Esophagus squamous epithelium (tissue), 5 donors: ENCODE measurements around the gene RPP21. TPM values are rescaled to one million over a fixed set of nuclear protein-coding genes. Genes with fewer than 3 reads are reported as not detected.
A peak's percentile ranks its signal among the peaks of the same experiment; 100 is the strongest.

Experiments used
- DNase-seq: peaks from one replicate; lab custom pipeline; 2025; lab: John Stamatoyannopoulos, UW
- H3K27ac ChIP-seq, 4 donors: fragments of 200-600 bp; sonication (generic); one replicate each; pipeline ENCODE4 v1.5.1; 2016 to 2019; ENCODE audit warnings: mild to moderate bottlenecking in 1 of 4
- H3K27me3 ChIP-seq, 4 donors: fragments of 200-600 bp; sonication (generic); 1 replicate in 3 of 4; 2 replicates in 1 of 4; pipeline versions ENCODE4 v1.5.1 to v1.6.0; 2017 to 2021; ENCODE audit warnings: antibody characterized with exemption in 1 of 4
- H3K36me3 ChIP-seq, 3 donors: fragments of 200-600 bp; sonication (generic); one replicate each; pipeline ENCODE4 v1.5.1; 2016 to 2019
- H3K4me1 ChIP-seq, 3 donors: fragments of 200-600 bp; sonication (generic); one replicate each; pipeline ENCODE4 v1.5.1; 2017 to 2019
- H3K4me3 ChIP-seq, 4 donors: fragments of 200-600 bp; sonication (generic); 1 replicate in 3 of 4; 2 replicates in 1 of 4; pipeline ENCODE4 v1.5.1; 2016 to 2019; ENCODE audit warnings: mild to moderate bottlenecking in 2 of 4, moderate library complexity in 1 of 4
- H3K9me3 ChIP-seq, 3 donors: fragments of 200-600 bp; sonication (generic); one replicate each; pipeline ENCODE4 v1.5.1; 2016 to 2019
- CTCF ChIP-seq, 6 experiments: fragments of 450-650 bp in 4 of 6; fragments of 200-600 bp in 2 of 6; sonication (generic) in 2 of 6; IDR thresholded peaks; one replicate each; pipeline ENCODE4 v1.5.1; 2016 to 2019; ENCODE audit warnings: antibody characterized with exemption in 6 of 6, mild to moderate bottlenecking in 4 of 6, moderate library complexity in 4 of 6
- POLR2A ChIP-seq, 4 donors: fragments of 450-650 bp; IDR thresholded peaks; one replicate each; pipeline ENCODE4 v1.6.1; 2017; ENCODE audit warnings: antibody characterized with exemption in 4 of 4, mild to moderate bottlenecking in 4 of 4, moderate library complexity in 3 of 4
- WGBS, 2 donors: methylation state at CpG; one replicate each; pipeline ENCODE4 v1.1.5; 2018; 5-methylcytosine and 5-hydroxymethylcytosine counted together
- intact Hi-C: fragments of 100-400 bp; cut with DNase I; formaldehyde crosslinking; loops from one replicate; pipeline ENCODE4 v1.15.0; 2022
- total RNA-seq, 4 donors: library from RNA; depleted of rRNA; stranded (reverse); fragments of >200 nt; gene quantifications; one replicate each; pipeline ENCODE4 v1.1.0, GENCODE V29; 2016
- donor health status: DM: yes; HTN: yes; CAD: no.

The RPP21 gene
- total RNA-seq, 4 donors from 2014 or later, result 60.2 to 101 (median 81.7) TPM

- Histone ChIP-seq H3K4me3 (no peak overlapping the region), H3K27me3 (peaks cover 0 to 23% (median 0%) of the 10 kb centered on the region in 4 donors), H3K4me1 (peaks cover 3 to 9% (median 5%) of the 10 kb centered on the region in 3 donors), H3K9me3 (no peaks in the 10 kb centered on the region), H3K36me3 (peaks cover 0 to 19% (median 0%) of the 10 kb centered on the region in 3 donors), H3K27ac (no peak overlapping the region)
- TF ChIP-seq POLR2A (IDR thresholded peaks at IDR 0.05) (no peak), CTCF (IDR thresholded peaks at IDR 0.05) (no peak)
- 48 to 58% methylated on average over 1 of the region's 1 CpG for WGBS, 2 donors
- no peak for DNase-seq
- intact Hi-C loops, result no loop called here
These were observed 5.6 kb downstream of the RPP21 start for GRCh38 chr6:30350524-30350923.

- 50 to 94% methylated on average over 1 to 2 of the region's 2 CpGs for WGBS, 2 donors
These were observed 7.6 kb downstream of the RPP21 start for GRCh38 chr6:30352550-30352949.

DNA sequence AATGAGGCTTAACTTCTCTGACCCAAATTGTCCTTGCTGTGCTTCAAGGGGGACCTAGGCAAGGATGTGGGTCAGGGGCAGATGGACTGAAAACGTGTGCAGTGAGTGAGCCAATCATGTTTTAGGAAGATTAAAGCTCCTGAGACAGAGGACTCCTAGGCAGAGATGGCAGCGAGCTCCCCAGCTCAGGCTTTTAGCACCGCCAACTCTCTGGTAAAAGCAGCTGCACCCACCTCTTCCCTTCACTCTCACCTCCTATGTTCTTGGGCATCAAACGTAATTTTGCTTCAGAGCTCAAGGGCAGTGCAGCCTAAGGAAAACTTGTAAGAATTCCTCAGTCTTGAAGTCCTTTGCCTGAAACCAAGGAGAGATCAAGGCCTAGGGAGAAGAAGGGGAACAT lies 10.3 kb downstream of the RPP21 start:
- intact Hi-C loops, result no loop called here
- peaks cover 0 to 69% (median 3%) of the 10 kb centered on the region in 4 donors for H3K27me3 ChIP-seq
- no peak for DNase-seq

More at GRCh38 chr6:30352550-30352949, 7.6 kb downstream of the RPP21 start:
- no peaks in the 10 kb centered on the region for H3K9me3 ChIP-seq
- DNase-seq, result no peak
- H3K27ac ChIP-seq, result no peak overlapping the region
- peaks cover 0 to 4% (median 0%) of the 10 kb centered on the region in 3 donors for H3K36me3 ChIP-seq
- peaks cover 0 to 3% (median 0%) of the 10 kb centered on the region in 3 donors for H3K4me1 ChIP-seq
- TF ChIP-seq POLR2A (IDR thresholded peaks at IDR 0.05) (no peak), CTCF (IDR thresholded peaks at IDR 0.05) (no peak)
- peaks cover 0 to 42% (median 0%) of the 10 kb centered on the region in 4 donors for H3K27me3 ChIP-seq
- H3K4me3 ChIP-seq, result no peak overlapping the region
- intact Hi-C loops, result no loop called here

GRCh38 chr6:30356536-30356935 lies 11.6 kb downstream of the RPP21 start:
- intact Hi-C loops, result no loop called here
- Histone ChIP-seq H3K27me3 (peaks cover 0 to 81% (median 3%) of the 10 kb centered on the region in 4 donors), H3K4me3 (no peak overlapping the region), H3K4me1 (peaks cover 0 to 10% (median 7%) of the 10 kb centered on the region in 3 donors), H3K9me3 (no peaks in the 10 kb centered on the region), H3K36me3 (no peaks in the 10 kb centered on the region), H3K27ac (no peak overlapping the region)
- no peak for TF ChIP-seq CTCF (IDR thresholded peaks at IDR 0.05)
- DNase-seq, result no peak
- WGBS, 2 donors, result 44 to 82% methylated on average over 1 of the region's 1 CpG

More for the DNA sequence above, 10.3 kb downstream of the RPP21 start:
- Histone ChIP-seq H3K27ac (no peak overlapping the region), H3K36me3 (no peaks in the 10 kb centered on the region), H3K9me3 (no peaks in the 10 kb centered on the region), H3K4me3 (no peak overlapping the region), H3K4me1 (peaks cover 0 to 10% (median 7%) of the 10 kb centered on the region in 3 donors)
- TF ChIP-seq CTCF (IDR thresholded peaks at IDR 0.05) (no peak), POLR2A (IDR thresholded peaks at IDR 0.05) (no peak)
- 61 to 72% methylated on average over 4 of the region's 4 CpGs for WGBS, 2 donors

- H3K27ac ChIP-seq, result peak overlapping the region; percentile 34 to 77 (median 69)
- H3K4me3 ChIP-seq, result peak overlapping the region; percentile 12 to 62 (median 36)
- H3K4me1 ChIP-seq, result peaks cover 0 to 10% (median 7%) of the 10 kb centered on the region in 3 donors
- H3K27me3 ChIP-seq, result peaks cover 0 to 93% (median 3%) of the 10 kb centered on the region in 4 donors
- intact Hi-C loops, result no loop called here
- peak; percentile 41 to 77 (median 53) for TF ChIP-seq CTCF (IDR thresholded peaks at IDR 0.05)
- no peak for TF ChIP-seq POLR2A (IDR thresholded peaks at IDR 0.05)
- peaks cover 0 to 4% (median 0%) of the 10 kb centered on the region in 3 donors for H3K9me3 ChIP-seq
- no peak for DNase-seq
- 6 to 8% methylated on average over 24 to 29 of the region's 40 CpGs for WGBS, 2 donors
- no peaks in the 10 kb centered on the region for H3K36me3 ChIP-seq
These were observed 13.0 kb downstream of the RPP21 start for GRCh38 chr6:30357678-30358540.
